ENCODE results near the gene DOC2B.

DNA sequence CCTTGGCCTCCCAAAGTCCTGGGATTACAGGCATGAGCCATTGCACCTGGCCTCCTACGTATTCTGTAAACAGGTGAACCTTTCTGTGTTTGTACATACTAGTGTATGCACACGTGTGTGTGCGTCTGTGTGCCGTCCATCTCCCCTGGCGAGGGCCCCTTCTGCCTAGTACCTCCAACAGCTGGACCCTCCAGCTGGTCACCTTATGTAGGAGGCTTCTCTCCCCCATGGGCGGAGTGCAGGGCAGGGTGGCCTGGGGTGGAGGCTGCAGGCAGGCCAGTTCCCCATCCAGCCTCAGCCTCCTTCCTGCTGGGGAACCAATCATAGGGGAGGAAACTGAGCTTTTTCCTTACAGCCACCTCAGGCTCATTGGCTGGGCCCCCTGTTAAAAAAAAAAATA, 24.4 kb upstream of the DOC2B start:
- no peak for TF ChIP-seq CTCF (IDR thresholded peaks at IDR 0.05)
- TF ChIP-seq POLR2A (IDR thresholded peaks at IDR 0.05): no peak
